ENCODE data around the gene SCMH1.

DNA sequence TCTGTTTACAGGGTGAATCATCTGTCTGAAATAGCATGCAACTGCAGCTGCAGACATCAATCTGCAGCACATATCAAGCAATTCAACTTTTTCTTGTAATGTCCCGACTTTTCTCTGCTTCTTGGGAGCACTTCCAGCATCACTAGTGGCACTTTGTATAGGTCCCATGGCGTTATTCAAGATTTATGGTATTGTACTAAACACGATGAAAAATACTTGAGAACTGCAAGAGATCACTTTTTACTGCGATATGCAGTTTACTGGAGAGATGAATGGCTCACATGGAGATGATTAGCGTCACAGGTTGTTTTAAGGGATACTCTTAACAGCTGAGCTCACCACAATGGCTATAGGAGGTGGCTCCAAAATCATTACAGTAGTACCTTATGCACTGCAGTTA lies 7.2 kb upstream of the SCMH1 start:
- TF ChIP-seq RCOR1 (IDR thresholded peaks at IDR 0.05; ENCODE audit: low read depth, low read length) (no peak), MYC (IDR thresholded peaks at IDR 0.05; ENCODE audit: borderline replicate concordance, low read length) (no peak), RAD21 (conservative IDR thresholded peaks at IDR 0.05 in 1 of 2, IDR thresholded peaks at IDR 0.05 in 1 of 2) (no peak), HEYL (CRISPR knock-in tag; IDR thresholded peaks at IDR 0.05) (no peak), POLR2A (IDR thresholded peaks at IDR 0.05; ENCODE audit: low read length) (no peak)
- TF ChIP-seq, protein P1, sequence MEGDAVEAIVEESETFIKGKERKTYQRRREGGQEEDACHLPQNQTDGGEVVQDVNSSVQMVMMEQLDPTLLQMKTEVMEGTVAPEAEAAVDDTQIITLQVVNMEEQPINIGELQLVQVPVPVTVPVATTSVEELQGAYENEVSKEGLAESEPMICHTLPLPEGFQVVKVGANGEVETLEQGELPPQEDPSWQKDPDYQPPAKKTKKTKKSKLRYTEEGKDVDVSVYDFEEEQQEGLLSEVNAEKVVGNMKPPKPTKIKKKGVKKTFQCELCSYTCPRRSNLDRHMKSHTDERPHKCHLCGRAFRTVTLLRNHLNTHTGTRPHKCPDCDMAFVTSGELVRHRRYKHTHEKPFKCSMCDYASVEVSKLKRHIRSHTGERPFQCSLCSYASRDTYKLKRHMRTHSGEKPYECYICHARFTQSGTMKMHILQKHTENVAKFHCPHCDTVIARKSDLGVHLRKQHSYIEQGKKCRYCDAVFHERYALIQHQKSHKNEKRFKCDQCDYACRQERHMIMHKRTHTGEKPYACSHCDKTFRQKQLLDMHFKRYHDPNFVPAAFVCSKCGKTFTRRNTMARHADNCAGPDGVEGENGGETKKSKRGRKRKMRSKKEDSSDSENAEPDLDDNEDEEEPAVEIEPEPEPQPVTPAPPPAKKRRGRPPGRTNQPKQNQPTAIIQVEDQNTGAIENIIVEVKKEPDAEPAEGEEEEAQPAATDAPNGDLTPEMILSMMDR (IDR thresholded peaks at IDR 0.05): no peak
- TF ChIP-seq, protein P2, sequence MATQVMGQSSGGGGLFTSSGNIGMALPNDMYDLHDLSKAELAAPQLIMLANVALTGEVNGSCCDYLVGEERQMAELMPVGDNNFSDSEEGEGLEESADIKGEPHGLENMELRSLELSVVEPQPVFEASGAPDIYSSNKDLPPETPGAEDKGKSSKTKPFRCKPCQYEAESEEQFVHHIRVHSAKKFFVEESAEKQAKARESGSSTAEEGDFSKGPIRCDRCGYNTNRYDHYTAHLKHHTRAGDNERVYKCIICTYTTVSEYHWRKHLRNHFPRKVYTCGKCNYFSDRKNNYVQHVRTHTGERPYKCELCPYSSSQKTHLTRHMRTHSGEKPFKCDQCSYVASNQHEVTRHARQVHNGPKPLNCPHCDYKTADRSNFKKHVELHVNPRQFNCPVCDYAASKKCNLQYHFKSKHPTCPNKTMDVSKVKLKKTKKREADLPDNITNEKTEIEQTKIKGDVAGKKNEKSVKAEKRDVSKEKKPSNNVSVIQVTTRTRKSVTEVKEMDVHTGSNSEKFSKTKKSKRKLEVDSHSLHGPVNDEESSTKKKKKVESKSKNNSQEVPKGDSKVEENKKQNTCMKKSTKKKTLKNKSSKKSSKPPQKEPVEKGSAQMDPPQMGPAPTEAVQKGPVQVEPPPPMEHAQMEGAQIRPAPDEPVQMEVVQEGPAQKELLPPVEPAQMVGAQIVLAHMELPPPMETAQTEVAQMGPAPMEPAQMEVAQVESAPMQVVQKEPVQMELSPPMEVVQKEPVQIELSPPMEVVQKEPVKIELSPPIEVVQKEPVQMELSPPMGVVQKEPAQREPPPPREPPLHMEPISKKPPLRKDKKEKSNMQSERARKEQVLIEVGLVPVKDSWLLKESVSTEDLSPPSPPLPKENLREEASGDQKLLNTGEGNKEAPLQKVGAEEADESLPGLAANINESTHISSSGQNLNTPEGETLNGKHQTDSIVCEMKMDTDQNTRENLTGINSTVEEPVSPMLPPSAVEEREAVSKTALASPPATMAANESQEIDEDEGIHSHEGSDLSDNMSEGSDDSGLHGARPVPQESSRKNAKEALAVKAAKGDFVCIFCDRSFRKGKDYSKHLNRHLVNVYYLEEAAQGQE (IDR thresholded peaks at IDR 0.05): no peak
